OCI-LY3 (cell line): ENCODE results near the gene TMEM91.

Source experiments
- EZH2phosphoT487 ChIP-seq: fragments of 200-600 bp; shearing (Covaris generic); IDR thresholded peaks from 2 replicates; pipeline ENCODE4 v1.6.1; 2018; ENCODE audit warnings: antibody characterized with exemption, mixed run types, low read depth
- TF ChIP-seq, protein P1 (sequence below): fragments of 200-600, 300-600 bp; sonication (generic); IDR thresholded peaks from 2 replicates; pipeline ENCODE4 v1.5.1; 2014; ENCODE audit warnings: antibody characterized with exemption, low read length, low read depth

DNA sequence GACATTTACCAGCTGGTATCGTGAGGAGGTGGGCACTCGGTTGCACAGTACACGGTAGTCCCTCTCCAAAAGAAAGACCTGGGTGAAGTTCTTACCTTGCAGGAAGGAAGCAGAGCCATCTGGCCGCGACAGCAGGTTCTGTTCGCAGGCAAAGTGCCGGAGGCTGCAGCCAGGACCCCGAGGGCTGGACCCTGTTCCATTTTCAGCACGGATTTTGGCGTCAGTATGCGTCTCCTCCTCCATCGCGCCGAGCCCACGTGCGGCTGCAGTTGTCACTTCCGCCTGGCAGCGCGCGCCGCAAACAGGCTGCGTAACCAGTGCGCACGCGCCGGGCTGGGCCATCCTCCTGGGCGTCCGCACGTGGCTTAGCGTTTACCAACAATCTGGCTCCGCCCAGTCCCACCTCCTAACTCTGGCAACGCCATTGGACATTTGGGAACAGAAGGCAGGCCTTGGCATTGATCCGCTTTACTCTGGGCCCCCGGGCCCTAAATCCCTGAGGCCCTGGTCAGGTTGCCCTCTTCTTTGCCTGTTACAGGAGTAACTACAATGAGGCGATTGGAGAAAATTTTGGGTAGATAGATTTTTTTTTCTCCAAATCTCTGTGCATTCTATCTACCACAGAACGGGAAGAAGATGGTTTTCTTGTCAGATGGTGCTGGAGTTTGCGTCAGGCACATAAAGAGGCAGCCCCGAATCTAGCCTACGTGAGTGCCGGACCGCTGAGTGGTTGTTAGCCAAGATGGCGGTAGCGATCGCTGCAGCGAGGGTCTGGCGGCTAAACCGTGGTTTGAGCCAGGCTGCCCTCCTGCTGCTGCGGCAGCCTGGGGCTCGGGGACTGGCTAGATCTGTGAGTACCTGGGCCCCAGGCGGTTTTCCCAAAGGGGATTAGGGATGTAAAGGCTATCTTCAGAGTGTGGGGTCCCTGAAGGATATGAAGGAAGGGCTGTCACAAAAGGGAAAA, 21.0 kb downstream of the TMEM91 start, which contains the start of the genes BCKDHA and EXOSC5:
- TF ChIP-seq, protein P1, sequence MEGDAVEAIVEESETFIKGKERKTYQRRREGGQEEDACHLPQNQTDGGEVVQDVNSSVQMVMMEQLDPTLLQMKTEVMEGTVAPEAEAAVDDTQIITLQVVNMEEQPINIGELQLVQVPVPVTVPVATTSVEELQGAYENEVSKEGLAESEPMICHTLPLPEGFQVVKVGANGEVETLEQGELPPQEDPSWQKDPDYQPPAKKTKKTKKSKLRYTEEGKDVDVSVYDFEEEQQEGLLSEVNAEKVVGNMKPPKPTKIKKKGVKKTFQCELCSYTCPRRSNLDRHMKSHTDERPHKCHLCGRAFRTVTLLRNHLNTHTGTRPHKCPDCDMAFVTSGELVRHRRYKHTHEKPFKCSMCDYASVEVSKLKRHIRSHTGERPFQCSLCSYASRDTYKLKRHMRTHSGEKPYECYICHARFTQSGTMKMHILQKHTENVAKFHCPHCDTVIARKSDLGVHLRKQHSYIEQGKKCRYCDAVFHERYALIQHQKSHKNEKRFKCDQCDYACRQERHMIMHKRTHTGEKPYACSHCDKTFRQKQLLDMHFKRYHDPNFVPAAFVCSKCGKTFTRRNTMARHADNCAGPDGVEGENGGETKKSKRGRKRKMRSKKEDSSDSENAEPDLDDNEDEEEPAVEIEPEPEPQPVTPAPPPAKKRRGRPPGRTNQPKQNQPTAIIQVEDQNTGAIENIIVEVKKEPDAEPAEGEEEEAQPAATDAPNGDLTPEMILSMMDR, result no peak
- TF ChIP-seq EZH2phosphoT487, result no peak
